Thoracic aorta (tissue), 2 donors: ENCODE results near the gene ARL15. TPM values are rescaled to one million over a fixed set of nuclear protein-coding genes. Genes with fewer than 3 reads are reported as not detected.

Experiments used
- ATAC-seq: fragments of 150-250 bp; one replicate; pipeline ENCODE4 v1.8.0; 2017; ENCODE audit warnings: low read depth; ENCODE audit not compliant: insufficient number of reproducible peaks, low FRiP score
- DNase-seq: peaks from one replicate; pipeline ENCODE4 v3.0.0-alpha.2; 2020; ENCODE audit warnings: low spot score
- H3K27ac ChIP-seq, 2 donors: fragments of 200-600 bp; sonication (generic); 1 replicate in 1 of 2; 2 replicates in 1 of 2; pipeline ENCODE4 v1.5.1; 2016; ENCODE audit warnings: mild to moderate bottlenecking in 2 of 2, moderate library complexity in 2 of 2
- H3K27me3 ChIP-seq: fragments of 200-600 bp; sonication (generic); replicated peaks from 2 replicates; pipeline ENCODE4 v1.6.0; 2016; ENCODE audit warnings: mild to moderate bottlenecking; ENCODE audit not compliant: insufficient read depth
- H3K36me3 ChIP-seq: fragments of 200-600 bp; sonication (generic); one replicate; pipeline ENCODE4 v1.5.1; 2016
- H3K4me1 ChIP-seq, 2 donors: fragments of 200-600 bp; sonication (generic); 1 replicate in 1 of 2; 2 replicates in 1 of 2; pipeline versions ENCODE4 v1.5.1 to v1.6.0; 2016; ENCODE audit warnings: low read depth in 2 of 2, mild to moderate bottlenecking in 1 of 2; ENCODE audit not compliant: control insufficient read depth in 1 of 2
- H3K4me3 ChIP-seq: fragments of 200-600 bp; sonication (generic); 2 replicates; pipeline ENCODE4 v1.5.1; 2016; ENCODE audit warnings: mild to moderate bottlenecking
- H3K9me3 ChIP-seq: fragments of 200-600 bp; sonication (generic); 2 replicates; pipeline ENCODE4 v1.5.1; 2016
- CTCF ChIP-seq: fragments of 200-600 bp; sonication (generic); IDR thresholded peaks from one replicate; pipeline ENCODE4 v1.5.1; 2019; ENCODE audit warnings: antibody characterized with exemption
- total RNA-seq, 2 donors: library from RNA; depleted of rRNA; stranded (reverse); fragments of >200 nt; gene quantifications; one replicate each; pipeline versions ENCODE4 v1.1.0 to v1.2.3, GENCODE V29; 2016

Gene ARL15
- total RNA-seq, 2 donors from 2014 or later: 23.6 to 36.8 TPM

DNA sequence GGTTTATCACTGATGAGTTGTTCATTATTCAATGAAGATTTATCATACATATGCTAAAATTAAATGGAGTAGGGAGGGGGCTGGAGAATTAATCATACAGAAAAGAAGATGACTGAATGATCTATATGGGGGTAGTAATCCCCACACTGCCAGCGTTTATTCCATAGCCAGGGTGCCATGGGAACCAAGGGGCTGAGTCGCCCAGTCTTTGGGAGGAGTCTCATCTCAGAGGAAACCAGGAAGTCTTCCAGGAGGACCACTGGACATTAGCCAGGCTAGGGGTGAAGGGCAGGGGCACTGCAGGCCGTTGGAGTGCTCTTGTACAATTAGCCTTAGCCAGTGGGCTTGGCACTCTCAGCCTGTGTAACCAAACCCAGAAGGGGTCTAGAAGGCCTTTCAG is 226.5 kb downstream of the ARL15 start:
- ATAC-seq: no peak
- Histone ChIP-seq H3K4me1 (peaks cover 0 to 3% of the 10 kb centered on the region in 2 donors), H3K4me3 (no peak overlapping the region), H3K36me3 (no peaks in the 10 kb centered on the region), H3K27ac (no peak overlapping the region), H3K27me3 (no peaks in the 10 kb centered on the region), H3K9me3 (no peaks in the 10 kb centered on the region)
- no peak for DNase-seq
- no peak for TF ChIP-seq CTCF

GRCh38 chr5:54083245-54083644 is 227.1 kb downstream of the ARL15 start:
- H3K36me3 ChIP-seq: no peaks in the 10 kb centered on the region
- no peaks in the 10 kb centered on the region for H3K9me3 ChIP-seq
- H3K27ac ChIP-seq: no peak overlapping the region
- peaks cover 0 to 3% of the 10 kb centered on the region in 2 donors for H3K4me1 ChIP-seq
- no peak for TF ChIP-seq CTCF
- no peak for ATAC-seq
- no peaks in the 10 kb centered on the region for H3K27me3 ChIP-seq
- no peak overlapping the region for H3K4me3 ChIP-seq
- DNase-seq: no peak

GRCh38 chr5:54081415-54081814 is 229.0 kb downstream of the ARL15 start:
- DNase-seq (no peak), ATAC-seq (no peak)
- no peak for TF ChIP-seq CTCF
- Histone ChIP-seq H3K9me3 (no peaks in the 10 kb centered on the region), H3K4me3 (no peak overlapping the region), H3K36me3 (no peaks in the 10 kb centered on the region), H3K27ac (no peak overlapping the region), H3K27me3 (no peaks in the 10 kb centered on the region), H3K4me1 (no peaks in the 10 kb centered on the region)

DNA sequence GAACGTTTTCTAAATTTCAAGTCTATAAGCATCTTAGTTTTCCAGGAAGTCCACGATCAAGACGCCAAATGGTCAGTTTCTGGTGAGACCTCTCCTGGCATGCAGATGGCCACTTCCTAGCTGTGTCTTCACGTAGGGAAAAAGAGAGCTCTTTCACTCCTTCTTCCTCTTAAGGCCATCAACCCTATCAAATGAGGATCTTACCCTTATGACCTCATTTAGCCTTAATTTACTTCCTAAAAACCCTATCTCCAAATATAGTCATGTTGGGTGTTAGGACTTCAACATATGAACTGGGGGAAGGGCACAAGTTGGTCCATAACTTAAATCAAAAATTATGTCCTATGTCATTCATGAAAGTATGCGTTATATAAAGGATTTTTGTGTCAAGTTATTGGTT is 229.5 kb downstream of the ARL15 start:
- Histone ChIP-seq H3K27ac (no peak overlapping the region), H3K4me1 (no peaks in the 10 kb centered on the region), H3K4me3 (no peak overlapping the region), H3K27me3 (no peaks in the 10 kb centered on the region), H3K9me3 (no peaks in the 10 kb centered on the region), H3K36me3 (no peaks in the 10 kb centered on the region)
- ATAC-seq: no peak
- no peak for DNase-seq
- TF ChIP-seq CTCF: no peak

- H3K9me3 ChIP-seq: no peaks in the 10 kb centered on the region
- DNase-seq: no peak
- no peaks in the 10 kb centered on the region for H3K4me1 ChIP-seq
- H3K27ac ChIP-seq: no peak overlapping the region
- H3K27me3 ChIP-seq: no peaks in the 10 kb centered on the region
- H3K4me3 ChIP-seq: no peak overlapping the region
- no peaks in the 10 kb centered on the region for H3K36me3 ChIP-seq
- no peak for ATAC-seq
- TF ChIP-seq CTCF: no peak
These were observed 236.6 kb downstream of the ARL15 start for GRCh38 chr5:54073735-54074134.
